AG04450 (cell line): Measurements from ENCODE around the gene CCR4. TPM values are rescaled to one million over a fixed set of nuclear protein-coding genes. Genes with fewer than 3 reads are reported as not detected.

Source experiments
- polyA plus RNA-seq: library from polyadenylated mRNA; depleted of rRNA; stranded (reverse); fragments of >200 nt; gene quantifications from 2 replicates; pipeline ENCODE4 v1.2.3, GENCODE V29; 2011; rRNA removed

Gene CCR4
- polyA plus RNA-seq, 1 experiment, result not detected

Other genes with a start within 250 kb of the CCR4 start
- gene TRIM71, start 133.6 kb upstream of the CCR4 start, polyA plus RNA-seq, result not detected in 2 replicates
- 100 and 101 TPM in 2 replicates for gene GLB1, start 145.5 kb downstream of the CCR4 start, polyA plus RNA-seq
- gene TMPPE, start 145.5 kb downstream of the CCR4 start, polyA plus RNA-seq, result 2.6 and 2.8 TPM in 2 replicates
- 314 and 338 TPM in 2 replicates for gene CRTAP, start 162.4 kb downstream of the CCR4 start, polyA plus RNA-seq